DND-41 (cell line): ENCODE data around the gene ZNF141.

Experiments
- CTCF ChIP-seq: IDR thresholded peaks from 2 replicates; pipeline ENCODE4 v1.5.1; 2012; ENCODE audit warnings: borderline replicate concordance, low read length, moderate library complexity, mild to moderate bottlenecking; ENCODE audit not compliant: poor library complexity, severe bottlenecking; ENCODE audit errors: extremely low read depth
- EZH2 ChIP-seq: IDR thresholded peaks from 3 replicates; pipeline ENCODE4 v1.6.1; 2012; ENCODE audit warnings: borderline replicate concordance, low read depth, mild to moderate bottlenecking, moderate library complexity, low read length, inconsistent platforms; ENCODE audit not compliant: severe bottlenecking

GRCh38 chr4:384311-385010, 46.8 kb downstream of the ZNF141 start:
- no peak for TF ChIP-seq CTCF
- no peak for TF ChIP-seq EZH2
